Measurements from ENCODE around the gene IP6K2.

The IP6K2 gene

DNA sequence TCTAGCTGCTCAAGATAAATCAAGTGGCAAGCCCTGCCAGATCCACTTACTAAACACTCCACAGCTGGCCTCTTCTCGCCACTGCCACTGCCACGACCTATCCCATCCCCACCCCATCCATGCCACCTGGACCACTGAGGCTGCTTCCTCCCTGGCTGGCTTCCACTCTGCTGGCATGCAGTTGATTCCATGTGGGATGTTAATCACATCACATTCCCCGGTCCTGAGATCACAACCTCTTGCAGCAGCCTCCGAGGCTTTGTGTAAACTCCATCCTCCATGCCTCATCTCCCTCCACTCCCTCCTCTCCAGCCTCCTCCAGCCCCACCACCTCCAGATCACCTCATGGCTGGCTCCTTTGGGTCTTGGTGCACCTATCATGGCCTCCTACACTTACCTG, 39.0 kb downstream of the IP6K2 start:
- TF ChIP-seq, protein P1, sequence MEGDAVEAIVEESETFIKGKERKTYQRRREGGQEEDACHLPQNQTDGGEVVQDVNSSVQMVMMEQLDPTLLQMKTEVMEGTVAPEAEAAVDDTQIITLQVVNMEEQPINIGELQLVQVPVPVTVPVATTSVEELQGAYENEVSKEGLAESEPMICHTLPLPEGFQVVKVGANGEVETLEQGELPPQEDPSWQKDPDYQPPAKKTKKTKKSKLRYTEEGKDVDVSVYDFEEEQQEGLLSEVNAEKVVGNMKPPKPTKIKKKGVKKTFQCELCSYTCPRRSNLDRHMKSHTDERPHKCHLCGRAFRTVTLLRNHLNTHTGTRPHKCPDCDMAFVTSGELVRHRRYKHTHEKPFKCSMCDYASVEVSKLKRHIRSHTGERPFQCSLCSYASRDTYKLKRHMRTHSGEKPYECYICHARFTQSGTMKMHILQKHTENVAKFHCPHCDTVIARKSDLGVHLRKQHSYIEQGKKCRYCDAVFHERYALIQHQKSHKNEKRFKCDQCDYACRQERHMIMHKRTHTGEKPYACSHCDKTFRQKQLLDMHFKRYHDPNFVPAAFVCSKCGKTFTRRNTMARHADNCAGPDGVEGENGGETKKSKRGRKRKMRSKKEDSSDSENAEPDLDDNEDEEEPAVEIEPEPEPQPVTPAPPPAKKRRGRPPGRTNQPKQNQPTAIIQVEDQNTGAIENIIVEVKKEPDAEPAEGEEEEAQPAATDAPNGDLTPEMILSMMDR (IDR thresholded peaks at IDR 0.05) = no peak
- no peak for TF ChIP-seq ZFX (IDR thresholded peaks at IDR 0.05; ENCODE audit: borderline replicate concordance)

DNA sequence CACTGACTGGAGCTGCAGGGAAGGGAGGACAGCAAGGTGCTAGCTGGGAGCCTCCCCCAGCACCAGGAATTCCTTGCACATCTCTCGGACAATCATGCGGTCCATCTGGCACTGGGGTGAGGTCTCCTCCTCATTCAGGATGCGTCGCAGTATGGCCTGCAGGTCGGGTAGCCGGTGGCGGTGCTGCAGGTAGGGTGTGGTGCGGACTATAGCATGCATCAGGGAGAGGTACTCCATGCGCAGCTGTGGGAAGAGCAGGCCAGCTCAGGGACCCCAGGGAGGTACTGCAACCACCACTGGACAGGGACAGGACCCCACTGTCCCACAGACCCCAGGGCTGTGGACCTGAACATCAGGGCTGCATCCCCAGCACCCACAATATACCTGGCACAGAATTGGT, 42.5 kb downstream of the IP6K2 start:
- no peak overlapping the region for H3K27ac ChIP-seq
- TF ChIP-seq, protein P1 (IDR thresholded peaks at IDR 0.05) = no peak
- TF ChIP-seq ZFX (IDR thresholded peaks at IDR 0.05; ENCODE audit: borderline replicate concordance) = no peak

More for the DNA sequence above, 39.0 kb downstream of the IP6K2 start:
- no peak overlapping the region for H3K27ac ChIP-seq

DNA sequence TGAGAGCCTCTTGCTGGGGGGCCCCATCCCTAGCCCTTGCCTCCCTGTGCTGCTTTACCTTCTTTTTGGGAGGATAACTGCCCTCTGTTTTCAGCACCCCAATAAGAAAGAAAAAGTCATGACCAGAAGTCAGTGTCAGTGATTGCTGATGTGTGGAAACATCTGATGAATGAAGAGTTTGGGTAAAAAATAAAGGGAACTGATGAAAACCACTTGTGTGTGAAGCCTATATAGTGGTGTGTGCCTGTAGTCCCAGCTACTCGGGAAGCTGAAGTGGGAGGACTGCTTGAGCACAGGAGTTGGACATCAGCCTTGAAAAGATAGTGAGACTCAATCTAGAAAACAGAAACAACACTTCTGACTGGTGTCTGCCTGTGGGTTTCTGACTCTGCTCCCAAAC, 44.5 kb downstream of the IP6K2 start:
- no peak overlapping the region for H3K27ac ChIP-seq
- TF ChIP-seq, protein P1 (IDR thresholded peaks at IDR 0.05) = no peak
- TF ChIP-seq ZFX (IDR thresholded peaks at IDR 0.05; ENCODE audit: borderline replicate concordance) = no peak

DNA sequence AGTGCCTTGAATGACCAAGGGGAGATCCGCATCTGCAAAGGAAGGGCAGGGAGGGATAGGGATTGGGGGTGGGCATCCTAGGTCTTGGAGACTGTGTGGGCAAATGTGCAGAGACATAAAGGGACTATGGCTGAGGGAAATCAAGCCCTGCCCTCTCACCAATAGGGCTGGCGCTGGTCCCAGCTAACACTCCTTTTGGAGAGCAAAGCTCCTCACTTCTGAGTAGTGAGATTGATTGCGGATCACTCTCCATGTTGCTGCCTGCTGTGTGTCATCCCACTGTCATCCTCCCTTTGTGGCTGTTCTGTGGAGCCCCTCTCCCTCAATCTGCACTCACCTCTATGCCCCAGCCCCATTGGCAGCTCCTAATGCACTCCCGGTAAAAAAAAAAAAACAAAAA, 52.1 kb downstream of the IP6K2 start:
- H3K27ac ChIP-seq = peak overlapping the region; percentile 99
- TF ChIP-seq, protein P1 (IDR thresholded peaks at IDR 0.05) = no peak
- TF ChIP-seq ZFX (IDR thresholded peaks at IDR 0.05; ENCODE audit: borderline replicate concordance) = no peak

DNA sequence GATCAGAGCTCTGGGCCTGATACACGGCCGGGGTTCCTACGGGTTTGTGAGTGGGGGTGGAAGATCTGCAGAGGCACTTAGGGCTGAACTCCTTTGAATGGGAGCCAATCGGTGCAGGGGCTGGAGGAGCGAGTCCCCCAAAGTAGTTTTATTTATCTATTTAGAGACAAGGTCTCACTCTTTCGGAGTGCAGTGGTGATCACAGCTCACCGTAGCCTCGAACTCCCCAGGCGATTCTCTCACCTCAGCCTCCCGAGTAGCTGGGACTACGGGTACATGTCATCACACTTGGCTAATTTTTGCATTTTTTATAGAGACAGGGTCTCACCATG, 52.7 kb downstream of the IP6K2 start:
- peak overlapping the region; percentile 99 for H3K27ac ChIP-seq

DNA sequence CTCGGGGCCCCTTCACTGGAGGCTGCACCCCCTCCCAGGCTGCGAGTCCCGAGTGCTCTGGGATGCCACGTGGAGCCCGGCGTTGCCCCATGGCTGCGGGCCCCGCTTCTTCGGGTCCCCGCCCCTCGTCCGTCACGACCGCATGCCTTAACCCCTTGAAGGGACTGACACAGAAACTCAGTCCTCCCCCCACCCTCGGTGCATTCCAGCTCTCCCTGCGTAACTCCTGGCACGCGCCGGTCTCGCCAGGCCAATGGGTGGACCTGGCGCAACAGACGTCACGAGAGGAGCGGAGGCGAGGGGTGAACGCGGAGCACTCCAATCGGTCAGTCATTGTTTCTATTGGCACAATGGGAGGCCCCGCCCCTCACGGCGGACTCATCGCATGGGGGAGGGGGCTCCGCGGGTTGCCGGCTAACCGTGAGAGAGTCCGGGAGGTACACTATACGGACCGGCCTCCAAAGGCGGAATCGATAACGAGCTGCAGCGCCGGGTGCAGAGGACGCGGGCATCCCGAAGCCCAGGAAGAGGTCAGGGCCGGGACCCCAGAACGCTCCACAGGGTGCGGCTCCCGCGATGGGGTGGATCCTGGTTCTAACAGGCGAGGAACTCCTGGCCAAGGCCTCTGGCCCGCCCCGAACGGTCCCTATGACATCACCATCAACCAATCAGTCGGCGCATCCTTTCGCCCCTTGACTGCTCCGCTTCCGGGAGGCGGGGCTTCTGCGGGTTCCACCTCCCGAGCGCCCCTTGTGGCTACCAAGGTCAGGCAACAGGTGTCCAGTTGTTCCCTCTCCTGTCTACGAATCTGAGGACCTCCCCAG, 53.3 kb downstream of the IP6K2 start:
- H3K27ac ChIP-seq = peak overlapping the region; percentile 99

More for the DNA sequence above, 52.7 kb downstream of the IP6K2 start:
- TF ChIP-seq, protein P1 (IDR thresholded peaks at IDR 0.05) = peak; percentile 65
- TF ChIP-seq ZFX (IDR thresholded peaks at IDR 0.05; ENCODE audit: borderline replicate concordance) = no peak

More for the DNA sequence above, 53.3 kb downstream of the IP6K2 start:
- TF ChIP-seq ZFX (IDR thresholded peaks at IDR 0.05; ENCODE audit: borderline replicate concordance) = no peak
- TF ChIP-seq, protein P1 (IDR thresholded peaks at IDR 0.05) = peak; percentile 93

Measured in 22Rv1 (cell line).